ENCODE results near the gene ASB11. TPM values are rescaled to one million over a fixed set of nuclear protein-coding genes. Genes with fewer than 3 reads are reported as not detected.
"Not testable (repeated sequence)": the region's sequence is repeated elsewhere in the genome, so short reads cannot be mapped to it uniquely, and the experiment has no call there.

ASB11 gene
- total RNA-seq, 1 donor from 2014 or later: not detected

- intact Hi-C loops (cut with micrococcal nuclease): no loop called here
Measured at GRCh38 chrX:15310117-15310516, 5.3 kb downstream of the ASB11 start.

- intact Hi-C loops (cut with micrococcal nuclease): not testable (repeated sequence)
Measured at GRCh38 chrX:15305899-15306298, 9.5 kb downstream of the ASB11 start.

GRCh38 chrX:15301924-15302323 is 13.5 kb downstream of the ASB11 start:
- intact Hi-C loops (cut with micrococcal nuclease): loop anchor here (2.0 kb wide), 1 partner anchor 33 kb away; the partner anchor contains the start of gene PIGA

- intact Hi-C loops (cut with micrococcal nuclease): loop anchor here (1.0 to 2.0 kb wide), 2 partner anchors 35 to 171 kb away; partner anchors contain the start of gene PIGA
Measured at GRCh38 chrX:15299941-15300851, 15.2 kb downstream of the ASB11 start.

- intact Hi-C loops (cut with micrococcal nuclease): no loop called here
Measured at GRCh38 chrX:15298780-15299179, 16.7 kb downstream of the ASB11 start.

GRCh38 chrX:15298201-15298600 is 17.2 kb downstream of the ASB11 start:
- intact Hi-C loops (cut with micrococcal nuclease): no loop called here

- intact Hi-C loops (cut with micrococcal nuclease): no loop called here
Measured at GRCh38 chrX:15293451-15293850, 22.0 kb downstream of the ASB11 start.

GRCh38 chrX:15292861-15293260 is 22.6 kb downstream of the ASB11 start:
- intact Hi-C loops (cut with micrococcal nuclease): no loop called here

- intact Hi-C loops (cut with micrococcal nuclease): no loop called here
Measured at GRCh38 chrX:15277604-15278003, 37.8 kb downstream of the ASB11 start.

GRCh38 chrX:15274946-15275345 is 40.5 kb downstream of the ASB11 start:
- intact Hi-C loops (cut with micrococcal nuclease): no loop called here

- intact Hi-C loops (cut with micrococcal nuclease): not testable (repeated sequence)
Measured at GRCh38 chrX:15273275-15273674, 42.2 kb downstream of the ASB11 start.

GRCh38 chrX:15271757-15272156 is 43.7 kb downstream of the ASB11 start:
- intact Hi-C loops (cut with micrococcal nuclease): no loop called here

GRCh38 chrX:15269618-15270521 is 45.6 kb downstream of the ASB11 start, which contains the start of gene ASB9:
Gene ASB9 (minus strand): TSS chrX:15270083. CDS start chrX:15269874, 209 bp downstream.
- intact Hi-C loops (cut with micrococcal nuclease): no loop called here

GRCh38 chrX:15269120-15269519 is 46.3 kb downstream of the ASB11 start:
- intact Hi-C loops (cut with micrococcal nuclease): no loop called here

GRCh38 chrX:15254852-15255251 is 60.6 kb downstream of the ASB11 start:
- intact Hi-C loops (cut with micrococcal nuclease): no loop called here

- intact Hi-C loops (cut with micrococcal nuclease): loop anchor here (10.0 kb wide), 2 partner anchors 371 to 751 kb away; partner anchors contain the start of genes FANCB and MOSPD2
Measured at GRCh38 chrX:15245896-15246295, 69.5 kb downstream of the ASB11 start.

- intact Hi-C loops (cut with micrococcal nuclease): loop anchor here (5.0 to 10.0 kb wide), 3 partner anchors 370 to 750 kb away; partner anchors contain the start of genes FANCB, GLRA2 and MOSPD2
Measured at GRCh38 chrX:15244421-15244820, 71.0 kb downstream of the ASB11 start.

- intact Hi-C loops (cut with micrococcal nuclease): loop anchor here (1.0 to 10.0 kb wide), 9 partner anchors 38 to 1204 kb away; partner anchors contain the start of genes FANCB, GLRA2 and MOSPD2
Measured at GRCh38 chrX:15242899-15243555, 72.4 kb downstream of the ASB11 start.

GRCh38 chrX:15241301-15241700 is 74.1 kb downstream of the ASB11 start:
- intact Hi-C loops (cut with micrococcal nuclease): loop anchor here (5.0 to 10.0 kb wide), 3 partner anchors 366 to 746 kb away; partner anchors contain the start of genes FANCB, GLRA2 and MOSPD2

GRCh38 chrX:15240414-15240813 is 75.0 kb downstream of the ASB11 start:
- intact Hi-C loops (cut with micrococcal nuclease): loop anchor here (5.0 to 10.0 kb wide), 3 partner anchors 366 to 746 kb away; partner anchors contain the start of genes FANCB, GLRA2 and MOSPD2

GRCh38 chrX:15236146-15236545 is 79.3 kb downstream of the ASB11 start:
- intact Hi-C loops (cut with micrococcal nuclease): no loop called here
